GM19035 (cell line): Measurements from ENCODE around the gene CACNA2D4.

Experiments used
- ATAC-seq: cut with Tn5 transposase; IDR thresholded peaks from one replicate; pipeline ENCODE4 v1.9.1; 2021; ENCODE audit not compliant: unreplicated experiment

CACNA2D4 gene

GRCh38 chr12:1920436-1920835 lies 2.0 kb upstream of the CACNA2D4 start:
- ATAC-seq = no peak

- ATAC-seq = no peak
Observed at GRCh38 chr12:1919763-1920162, 1.3 kb upstream of the CACNA2D4 start.

GRCh38 chr12:1919284-1919683 lies 832 bp upstream of the CACNA2D4 start:
- ATAC-seq = no peak

GRCh38 chr12:1918884-1919236 lies 408 bp upstream of the CACNA2D4 start:
- no peak for ATAC-seq

GRCh38 chr12:1917172-1918070 lies 1.0 kb downstream of the CACNA2D4 start:
- ATAC-seq = no peak

- no peak for ATAC-seq
Observed at GRCh38 chr12:1916371-1917171, 1.9 kb downstream of the CACNA2D4 start.

- no peak for ATAC-seq
Observed at GRCh38 chr12:1915082-1915968, 3.1 kb downstream of the CACNA2D4 start.

GRCh38 chr12:1914114-1914911 lies 4.1 kb downstream of the CACNA2D4 start:
- ATAC-seq = no peak

- no peak for ATAC-seq
Observed at GRCh38 chr12:1913377-1914113, 4.9 kb downstream of the CACNA2D4 start.

- no peak for ATAC-seq
Observed at GRCh38 chr12:1912580-1913376, 5.7 kb downstream of the CACNA2D4 start.

- ATAC-seq = no peak
Observed at GRCh38 chr12:1911598-1912575, 6.6 kb downstream of the CACNA2D4 start.

- ATAC-seq = no peak
Observed at GRCh38 chr12:1910468-1910867, 8.0 kb downstream of the CACNA2D4 start.

GRCh38 chr12:1908758-1909157 lies 9.7 kb downstream of the CACNA2D4 start:
- no peak for ATAC-seq

GRCh38 chr12:1907652-1908611 lies 10.5 kb downstream of the CACNA2D4 start:
- no peak for ATAC-seq

GRCh38 chr12:1906579-1906978 lies 11.9 kb downstream of the CACNA2D4 start:
- ATAC-seq = no peak

GRCh38 chr12:1904875-1905274 lies 13.6 kb downstream of the CACNA2D4 start:
- no peak for ATAC-seq

GRCh38 chr12:1896964-1897363 lies 21.5 kb downstream of the CACNA2D4 start:
- ATAC-seq = no peak
